Endothelial cell of umbilical vein (primary cell): Measurements from ENCODE around the gene PPFIBP2. TPM values are rescaled to one million over a fixed set of nuclear protein-coding genes. Genes with fewer than 3 reads are reported as not detected.

ENCODE experiments used
- BruUV-seq: library from RNA; stranded (reverse); fragments of 400-500 nt; replicated peaks from 2 replicates; lab custom pipeline; 2021; lab: Mats Ljungman, UMichigan
- CTCF ChIA-PET: fragments of 300-600, 350-600 bp; sonication (Branson Sonifier 250); formaldehyde crosslinking; loops from one replicate; lab custom pipeline; 2021; ENCODE audit warnings: antibody characterized with exemption, inconsistent platforms; lab: Charles Lee
- POLR2A ChIA-PET: fragments of 300-600, 350-600 bp; sonication (Branson Sonifier 250); formaldehyde crosslinking; loops from one replicate; lab custom pipeline; 2021; ENCODE audit warnings: antibody characterized with exemption, inconsistent platforms; lab: Charles Lee
- DNase-seq: peaks from one replicate; pipeline ENCODE4 v3.0.0-alpha.2; 2011; ENCODE audit warnings: low read depth, low spot score
- FAIRE-seq: peaks from 2 replicates; lab custom pipeline; 2011; peaks lifted over from hg19 to GRCh38; lab: Jason Lieb, UNC
- H2AFZ ChIP-seq: 2 replicates; pipeline ENCODE4 v1.6.0; 2012; ENCODE audit warnings: low read depth, low read length, control low read depth, inconsistent platforms
- H3K27ac ChIP-seq: 2 replicates; pipeline ENCODE4 v1.5.1; 2011; ENCODE audit warnings: low read depth, mild to moderate bottlenecking, control low read depth, low read length, moderate library complexity; ENCODE audit not compliant: insufficient read depth
- H3K27me3 ChIP-seq, 2 experiments: 2 replicates each; pipeline versions ENCODE4 v1.6.0 to v1.6.1; 2011; ENCODE audit warnings: low read length in 2 of 2, mixed read lengths in 1 of 2; ENCODE audit not compliant: control insufficient read depth in 2 of 2, insufficient read depth in 2 of 2
- H3K36me3 ChIP-seq, 2 experiments: 2 replicates in 1 of 2; 3 replicates in 1 of 2; pipeline ENCODE4 v1.5.1; 2011; ENCODE audit warnings: low read length in 2 of 2, mild to moderate bottlenecking in 1 of 2, moderate library complexity in 1 of 2; ENCODE audit not compliant: control insufficient read depth in 2 of 2, insufficient read depth in 2 of 2; ENCODE audit errors: extremely low read depth in 1 of 2
- H3K4me1 ChIP-seq: 3 replicates; pipeline ENCODE4 v1.5.1; 2011; ENCODE audit warnings: mild to moderate bottlenecking, low read length; ENCODE audit not compliant: control insufficient read depth, insufficient read depth; ENCODE audit errors: extremely low read depth
- H3K4me2 ChIP-seq: 2 replicates; pipeline ENCODE4 v1.6.1; 2011; ENCODE audit warnings: low read length, control low read depth, mixed read lengths; ENCODE audit not compliant: insufficient read depth
- H3K4me3 ChIP-seq, 3 experiments: fragments of 200-600 bp in 1 of 3; sonication (generic), shearing (Covaris generic) in 1 of 3; replicated peaks in 1 of 3; 2 replicates each; pipeline ENCODE4 v1.5.1; 2011 to 2016; ENCODE audit warnings: control low read depth in 3 of 3, low read length in 3 of 3, mild to moderate bottlenecking in 2 of 3, inconsistent platforms in 1 of 3, low read depth in 1 of 3, moderate library complexity in 1 of 3; ENCODE audit not compliant: insufficient read depth in 1 of 3
- H3K79me2 ChIP-seq: 2 replicates; pipeline ENCODE4 v1.6.0; 2012; ENCODE audit warnings: low read length, inconsistent platforms; ENCODE audit not compliant: control insufficient read depth, insufficient read depth
- H3K9ac ChIP-seq: replicated peaks from 2 replicates; pipeline ENCODE3; 2011; ENCODE audit warnings: low read length, control low read depth; ENCODE audit not compliant: insufficient read depth; ENCODE audit errors: extremely low read depth
- H3K9me1 ChIP-seq: replicated peaks from 3 replicates; pipeline ENCODE4 v1.6.0; 2011; ENCODE audit warnings: mild to moderate bottlenecking, low read length; ENCODE audit not compliant: control insufficient read depth, insufficient read depth; ENCODE audit errors: extremely low read depth
- H3K9me3 ChIP-seq: replicated peaks from 2 replicates; pipeline ENCODE4 v1.5.1; 2012; ENCODE audit warnings: low read length, inconsistent platforms; ENCODE audit not compliant: control insufficient read depth, insufficient read depth
- H4K20me1 ChIP-seq: replicated peaks from 2 replicates; pipeline ENCODE3; 2011; ENCODE audit warnings: mild to moderate bottlenecking, low read length; ENCODE audit not compliant: control insufficient read depth, insufficient read depth; ENCODE audit errors: extremely low read depth
- EZH2 ChIP-seq: IDR thresholded peaks from 2 replicates; pipeline ENCODE4 v1.6.1; 2012; ENCODE audit warnings: borderline replicate concordance, low read depth, mild to moderate bottlenecking, moderate library complexity, low read length, inconsistent platforms; ENCODE audit not compliant: severe bottlenecking
- FOS ChIP-seq: IDR thresholded peaks from 2 replicates; pipeline ENCODE4 v1.6.1; 2011; ENCODE audit warnings: mild to moderate bottlenecking, low read length, moderate library complexity, borderline replicate concordance; ENCODE audit not compliant: insufficient read depth
- GATA2 ChIP-seq: IDR thresholded peaks from 2 replicates; pipeline ENCODE4 v1.7.0; 2011; ENCODE audit warnings: low read depth, mild to moderate bottlenecking, moderate library complexity, mixed read lengths, low read length; ENCODE audit not compliant: insufficient read length, insufficient read depth
- JUN ChIP-seq: IDR thresholded peaks from 2 replicates; pipeline ENCODE4 v1.6.1; 2011; ENCODE audit warnings: borderline replicate concordance, low read depth; ENCODE audit not compliant: insufficient read length, insufficient read depth
- MYC ChIP-seq: IDR thresholded peaks from one replicate; pipeline ENCODE4 v1.6.1; 2011; ENCODE audit warnings: mild to moderate bottlenecking, low read depth, low read length
- POLR2A ChIP-seq: IDR thresholded peaks from 2 replicates; pipeline ENCODE4 v1.6.1; 2012; ENCODE audit warnings: low read depth, mild to moderate bottlenecking, control low read depth, low read length
- POLR2AphosphoS5 ChIP-seq: IDR thresholded peaks from 2 replicates; pipeline ENCODE4 v1.6.1; 2012; ENCODE audit warnings: low read depth, mild to moderate bottlenecking, control low read depth, low read length, moderate library complexity; ENCODE audit not compliant: insufficient read depth
- dilution Hi-C: fragments of 300-500 bp; cut with MboI; formaldehyde crosslinking; loops from one replicate; pipeline ENCODE4 v1.15.0; 2019; ENCODE audit warnings: low sequenced_read_pairs; ENCODE audit not compliant: extremely low pct_ligation_motif_present
- intact Hi-C: fragments of 100-400 bp; cut with micrococcal nuclease; formaldehyde crosslinking; loops from one replicate; pipeline ENCODE4 v1.10.0; 2022
- polyA plus RNA-seq, 4 experiments: library from polyadenylated mRNA; depleted of rRNA in 3 of 4; stranded (reverse) in 3 of 4; unstranded in 1 of 4; fragments of >200 nt; gene quantifications; 2 replicates each; pipeline versions ENCODE4 v1.2.1 to v1.2.3, GENCODE V29; 2011 to 2012; ENCODE audit warnings: missing spikeins in 1 of 4
- total RNA-seq: library from RNA; stranded (reverse); gene quantifications from 2 replicates; pipeline ENCODE4 v1.2.3, GENCODE V29; 2021
- TF ChIP-seq, protein P1 (sequence below), 2 donors: IDR thresholded peaks; 1 replicate in 1 of 2; 2 replicates in 1 of 2; pipeline ENCODE4 v1.5.1; 2011; ENCODE audit warnings: low read length in 2 of 2, mild to moderate bottlenecking in 2 of 2, moderate library complexity in 2 of 2, control low read depth in 1 of 2, inconsistent platforms in 1 of 2, low read depth in 1 of 2; ENCODE audit not compliant: insufficient read depth in 1 of 2; ENCODE audit errors: extremely low read depth in 1 of 2
- TF ChIP-seq, protein P2 (sequence below): IDR thresholded peaks from 2 replicates; pipeline ENCODE4 v1.6.1; 2011; ENCODE audit not compliant: insufficient read depth, insufficient read length

Gene PPFIBP2
- total and polyA plus RNA-seq, 2 donors (not counting 3 experiments of a cell fraction or from before 2014, with no cell fraction given), result 1.3 to 4.0 TPM

DNA sequence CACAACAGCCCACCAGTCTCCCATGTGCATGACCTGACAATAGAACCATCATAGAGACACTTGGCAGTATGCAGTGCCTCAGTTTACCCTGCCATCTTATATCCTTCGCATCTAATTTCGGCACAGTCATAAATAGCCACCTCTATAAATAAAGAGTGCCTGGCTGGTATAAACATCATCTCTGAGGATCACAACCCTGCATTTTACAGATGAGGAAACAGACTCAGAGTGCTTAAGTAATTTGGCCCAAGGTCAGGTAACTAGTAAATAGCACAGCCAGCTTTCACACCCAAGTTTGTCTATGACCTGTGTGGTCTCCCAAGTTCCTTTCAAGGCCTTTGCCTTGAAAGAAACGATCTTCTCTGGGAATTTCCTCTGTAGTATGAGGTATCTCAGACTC is 114.9 kb downstream of the PPFIBP2 start:
- H3K9ac ChIP-seq, result no peak overlapping the region
- TF ChIP-seq POLR2A (no peak), EZH2 (no peak), POLR2AphosphoS5 (no peak), GATA2 (no peak), FOS (no peak), MYC (no peak), JUN (no peak)
- TF ChIP-seq, protein P1, sequence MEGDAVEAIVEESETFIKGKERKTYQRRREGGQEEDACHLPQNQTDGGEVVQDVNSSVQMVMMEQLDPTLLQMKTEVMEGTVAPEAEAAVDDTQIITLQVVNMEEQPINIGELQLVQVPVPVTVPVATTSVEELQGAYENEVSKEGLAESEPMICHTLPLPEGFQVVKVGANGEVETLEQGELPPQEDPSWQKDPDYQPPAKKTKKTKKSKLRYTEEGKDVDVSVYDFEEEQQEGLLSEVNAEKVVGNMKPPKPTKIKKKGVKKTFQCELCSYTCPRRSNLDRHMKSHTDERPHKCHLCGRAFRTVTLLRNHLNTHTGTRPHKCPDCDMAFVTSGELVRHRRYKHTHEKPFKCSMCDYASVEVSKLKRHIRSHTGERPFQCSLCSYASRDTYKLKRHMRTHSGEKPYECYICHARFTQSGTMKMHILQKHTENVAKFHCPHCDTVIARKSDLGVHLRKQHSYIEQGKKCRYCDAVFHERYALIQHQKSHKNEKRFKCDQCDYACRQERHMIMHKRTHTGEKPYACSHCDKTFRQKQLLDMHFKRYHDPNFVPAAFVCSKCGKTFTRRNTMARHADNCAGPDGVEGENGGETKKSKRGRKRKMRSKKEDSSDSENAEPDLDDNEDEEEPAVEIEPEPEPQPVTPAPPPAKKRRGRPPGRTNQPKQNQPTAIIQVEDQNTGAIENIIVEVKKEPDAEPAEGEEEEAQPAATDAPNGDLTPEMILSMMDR (IDR thresholded peaks at IDR 0.05; ENCODE audit: extremely low read depth in 1 of 2, insufficient read depth in 1 of 2, low read depth in 1 of 2, low read length in 2 of 2), result no peak
- TF ChIP-seq, protein P2, sequence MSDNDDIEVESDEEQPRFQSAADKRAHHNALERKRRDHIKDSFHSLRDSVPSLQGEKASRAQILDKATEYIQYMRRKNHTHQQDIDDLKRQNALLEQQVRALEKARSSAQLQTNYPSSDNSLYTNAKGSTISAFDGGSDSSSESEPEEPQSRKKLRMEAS, result no peak
- BruUV-seq, result no TSS peak
- H3K9me3 ChIP-seq, result no peaks in the 10 kb centered on the region
- no peaks in the 10 kb centered on the region for H3K9me1 ChIP-seq
- no peak overlapping the region for H3K27ac ChIP-seq
- no peak for FAIRE-seq
- no peak overlapping the region for H2AFZ ChIP-seq
- no peak for DNase-seq
- dilution Hi-C loops, result no loop called here
- no peak overlapping the region for H3K4me2 ChIP-seq
- no peaks in the 10 kb centered on the region for H3K79me2 ChIP-seq
- intact Hi-C loops, result no loop called here
- H4K20me1 ChIP-seq, result no peaks in the 10 kb centered on the region
- peaks cover 5% of the 10 kb centered on the region for H3K4me1 ChIP-seq
- no peaks in the 10 kb centered on the region for H3K36me3 ChIP-seq
- ChIA-PET POLR2A (no interaction called here), CTCF (interaction anchor here (1.6 to 2.6 kb wide), 7 partner anchors 9 to 57 kb away, joined by 4 to 31 read pairs (median 11); no protein-coding TSS in a partner anchor)
- no peaks in the 10 kb centered on the region for H3K27me3 ChIP-seq
- H3K4me3 ChIP-seq, result no peak overlapping the region
